OCI-LY7 (cell line): ENCODE data around the gene KCNJ16. TPM values are rescaled to one million over a fixed set of nuclear protein-coding genes. Genes with fewer than 3 reads are reported as not detected.

ENCODE experiments used
- BruUV-seq: library from RNA; stranded (reverse); fragments of 400-500 nt; replicated peaks from 2 replicates; lab custom pipeline; 2021; lab: Mats Ljungman, UMichigan
- CTCF ChIA-PET: fragments of 300-600 bp; sonication (Branson Sonifier 250); formaldehyde crosslinking; loops from one replicate; lab custom pipeline; 2022; ENCODE audit warnings: antibody characterized with exemption; ENCODE audit not compliant: unreplicated experiment; lab: Charles Lee
- POLR2A ChIA-PET: fragments of 300-600 bp; sonication (Branson Sonifier 250); formaldehyde crosslinking; loops from one replicate; lab custom pipeline; 2022; ENCODE audit warnings: antibody characterized with exemption; lab: Charles Lee
- DNase-seq: peaks from one replicate; pipeline ENCODE4 v3.0.0-alpha.2; 2015; ENCODE audit warnings: low spot score
- H2AFZ ChIP-seq: fragments of 200-600 bp; sonication (generic), shearing (Covaris generic); 2 replicates; pipeline ENCODE4 v1.6.1; 2014; ENCODE audit warnings: mild to moderate bottlenecking, antibody characterized with exemption, low read length, moderate library complexity
- H3K27ac ChIP-seq: fragments of 200-600 bp; sonication (generic); 2 replicates; pipeline ENCODE4 v1.5.1; 2014; ENCODE audit warnings: mixed run types, low read depth, mild to moderate bottlenecking, moderate library complexity, low read length, inconsistent platforms; ENCODE audit not compliant: poor library complexity, severe bottlenecking
- H3K36me3 ChIP-seq: fragments of 200-600 bp; sonication (generic); 2 replicates; pipeline ENCODE4 v1.6.1; 2014; ENCODE audit warnings: mild to moderate bottlenecking, antibody characterized with exemption, low read length, moderate library complexity, mixed read lengths; ENCODE audit not compliant: insufficient read depth
- H3K4me1 ChIP-seq: fragments of 200-600 bp; sonication (generic); 2 replicates; pipeline ENCODE4 v1.5.1; 2014; ENCODE audit warnings: mild to moderate bottlenecking, low read length; ENCODE audit not compliant: insufficient read depth, poor library complexity, severe bottlenecking
- H3K4me2 ChIP-seq: fragments of 200-600 bp; sonication (generic); 2 replicates; pipeline ENCODE4 v1.6.1; 2014; ENCODE audit warnings: mild to moderate bottlenecking, low read length
- H3K4me3 ChIP-seq: fragments of 200-600 bp; sonication (generic); 2 replicates; pipeline ENCODE4 v1.5.1; 2014; ENCODE audit warnings: mild to moderate bottlenecking, low read depth, low read length; ENCODE audit not compliant: poor library complexity, severe bottlenecking
- H3K79me2 ChIP-seq: fragments of 200-600 bp; sonication (generic); 2 replicates; pipeline ENCODE4 v1.6.1; 2016; ENCODE audit warnings: low read depth, mild to moderate bottlenecking, low read length, moderate library complexity, mixed read lengths; ENCODE audit not compliant: insufficient read depth
- H3K9me2 ChIP-seq: fragments of 200-600 bp; sonication (generic); 2 replicates; pipeline ENCODE4 v1.6.1; 2016; ENCODE audit warnings: mild to moderate bottlenecking, low read length, mixed read lengths; ENCODE audit not compliant: insufficient read depth
- H3K9me3 ChIP-seq: fragments of 200-600 bp; sonication (generic); 2 replicates; pipeline ENCODE4 v1.6.1; 2014; ENCODE audit warnings: mild to moderate bottlenecking, mixed run types, low read length, mixed read lengths
- H4K20me1 ChIP-seq: fragments of 200-600 bp; sonication (generic); 2 replicates; pipeline ENCODE4 v1.6.1; 2014; ENCODE audit warnings: mild to moderate bottlenecking, antibody characterized with exemption, low read length, moderate library complexity, mixed read lengths; ENCODE audit not compliant: insufficient read depth
- CTCF ChIP-seq: fragments of 200-600 bp; sonication (generic); conservative IDR thresholded peaks from 2 replicates; pipeline ENCODE4 v1.5.1; 2014; ENCODE audit warnings: mild to moderate bottlenecking, antibody characterized with exemption, low read length, moderate library complexity, mixed read lengths
- EZH2phosphoT487 ChIP-seq: fragments of 200-600 bp; sonication (generic); IDR thresholded peaks from 2 replicates; pipeline ENCODE4 v1.6.1; 2018; ENCODE audit warnings: low read depth, borderline replicate concordance, mild to moderate bottlenecking, mixed run types, antibody characterized with exemption, low read length, moderate library complexity, mixed read lengths
- intact Hi-C: fragments of 100-400 bp; cut with micrococcal nuclease; formaldehyde crosslinking; loops from one replicate; pipeline ENCODE4 v1.10.0; 2022; ENCODE audit not compliant: unreplicated experiment
- total RNA-seq, 2 experiments: library from RNA; depleted of rRNA in 1 of 2; stranded (reverse); fragments of >200 nt in 1 of 2; shearing (Covaris generic) in 1 of 2; gene quantifications; 2 replicates each; pipeline ENCODE4 v1.2.3, GENCODE V29; 2014 to 2022

KCNJ16 gene
- total RNA-seq, 2 experiments from 2014 or later, result not detected

GRCh38 chr17:70096861-70097260 is 21.8 kb downstream of the KCNJ16 start:
- Histone ChIP-seq H4K20me1 (no peaks in the 10 kb centered on the region), H3K27ac (no peak overlapping the region), H3K79me2 (no peaks in the 10 kb centered on the region), H3K4me2 (no peak overlapping the region), H3K4me1 (peaks cover 8% of the 10 kb centered on the region), H2AFZ (no peak overlapping the region), H3K9me2 (no peaks in the 10 kb centered on the region), H3K36me3 (no peaks in the 10 kb centered on the region), H3K4me3 (no peak overlapping the region), H3K9me3 (no peaks in the 10 kb centered on the region)
- DNase-seq, result no peak
- TF ChIP-seq EZH2phosphoT487, result no peak
- TF ChIP-seq CTCF, result no peak
- POLR2A ChIA-PET, result interaction anchor here (0.6 to 1.8 kb wide), 3 partner anchors 12 to 29 kb away, joined by 3 to 5 read pairs (median 3); no protein-coding TSS in a partner anchor
- BruUV-seq, result no TSS peak
- CTCF ChIA-PET, result no interaction called here
- intact Hi-C loops, result no loop called here

- TF ChIP-seq CTCF (no peak), EZH2phosphoT487 (no peak)
- no peaks in the 10 kb centered on the region for H3K9me3 ChIP-seq
- H3K9me2 ChIP-seq, result no peaks in the 10 kb centered on the region
- no peaks in the 10 kb centered on the region for H3K36me3 ChIP-seq
- H3K4me2 ChIP-seq, result no peak overlapping the region
- no peaks in the 10 kb centered on the region for H4K20me1 ChIP-seq
- H3K27ac ChIP-seq, result no peak overlapping the region
- BruUV-seq, result no TSS peak
- intact Hi-C loops, result no loop called here
- no peak overlapping the region for H2AFZ ChIP-seq
- no peak for DNase-seq
- H3K79me2 ChIP-seq, result no peaks in the 10 kb centered on the region
- ChIA-PET CTCF (no interaction called here), POLR2A (interaction anchor here (0.7 to 1.8 kb wide), 2 partner anchors 8 to 11 kb away, joined by 3 to 5 read pairs; no protein-coding TSS in a partner anchor)
- peaks cover 12% of the 10 kb centered on the region for H3K4me1 ChIP-seq
- no peak overlapping the region for H3K4me3 ChIP-seq
Observed at GRCh38 chr17:70098030-70098429, 23.0 kb downstream of the KCNJ16 start.

DNA sequence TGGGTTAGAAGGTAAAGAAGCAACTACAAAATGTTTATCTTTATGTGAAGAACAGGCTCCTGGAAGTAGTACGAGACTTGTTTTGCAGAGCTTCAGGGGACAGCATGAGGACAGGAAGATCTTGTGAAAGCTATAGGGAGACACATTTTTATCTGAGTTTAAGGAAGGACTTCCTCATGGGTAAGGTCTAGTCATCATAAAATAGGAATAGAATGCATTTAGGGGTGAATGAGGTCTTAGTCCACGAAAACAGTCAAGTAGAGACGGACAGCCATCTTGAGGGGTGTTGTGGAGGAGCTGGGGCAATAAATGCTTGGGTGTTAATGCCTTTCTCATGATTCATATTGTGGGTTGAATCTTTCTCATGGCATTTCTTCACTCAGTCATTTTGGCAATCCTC is 24.3 kb downstream of the KCNJ16 start:
- CTCF ChIA-PET, result no interaction called here
- BruUV-seq, result no TSS peak

More for the DNA sequence above, 24.3 kb downstream of the KCNJ16 start:
- Histone ChIP-seq H3K9me2 (no peaks in the 10 kb centered on the region), H3K27ac (no peak overlapping the region), H3K36me3 (no peaks in the 10 kb centered on the region), H4K20me1 (no peaks in the 10 kb centered on the region), H3K9me3 (no peaks in the 10 kb centered on the region), H3K79me2 (no peaks in the 10 kb centered on the region), H3K4me2 (peak overlapping the region; percentile 12; the same call in 1 of the 2 replicates), H2AFZ (peak overlapping the region; percentile 63; the same call in 1 of the 2 replicates), H3K4me1 (peaks cover 12% of the 10 kb centered on the region), H3K4me3 (no peak overlapping the region)
- intact Hi-C loops, result no loop called here
- DNase-seq, result peak; percentile 14
- TF ChIP-seq CTCF (no peak), EZH2phosphoT487 (no peak)
- POLR2A ChIA-PET, result interaction anchor here (0.8 to 1.2 kb wide), 3 partner anchors 36 to 691 kb away, joined by 3 to 7 read pairs (median 5); no protein-coding TSS in a partner anchor
